HEK293 (cell line): ENCODE results near the gene CDH23.
A peak's percentile ranks its signal among the peaks of the same experiment; 100 is the strongest.

ENCODE experiments used
- CTCF ChIA-PET: fragments of 350-600 bp; formaldehyde crosslinking; extraction: SDS; loops from one replicate; lab custom pipeline; 2021; ENCODE audit warnings: antibody characterized with exemption; lab: Yijun Ruan, JAX
- POLR2A ChIA-PET: fragments of 300-600 bp; formaldehyde crosslinking; extraction: SDS; loops from one replicate; lab custom pipeline; 2020; ENCODE audit warnings: antibody characterized with exemption, inconsistent platforms; lab: Yijun Ruan, JAX
- H3K27ac ChIP-seq: fragments of 200-500 bp; sonication (Bioruptor generic); 2 replicates; pipeline ENCODE4 v1.5.1; 2014; ENCODE audit warnings: low read depth, low read length, control low read depth, inconsistent platforms; ENCODE audit errors: extremely low read depth
- H3K36me3 ChIP-seq, 2 experiments: fragments of 200-500 bp in 1 of 2; sonication (Bioruptor generic) in 1 of 2; 1 replicate in 1 of 2; 2 replicates in 1 of 2; pipeline ENCODE4 v1.5.1; 2014 to 2017; ENCODE audit warnings: inconsistent platforms in 2 of 2, low read length in 2 of 2; ENCODE audit not compliant: control insufficient read depth in 2 of 2, insufficient read depth in 1 of 2
- H3K4me1 ChIP-seq: fragments of 200-500 bp; sonication (Bioruptor generic); 2 replicates; pipeline ENCODE4 v1.5.1; 2014; ENCODE audit warnings: mild to moderate bottlenecking, low read length, inconsistent platforms; ENCODE audit not compliant: control insufficient read depth, insufficient read depth
- H3K4me3 ChIP-seq: 2 replicates; pipeline ENCODE4 v1.5.1; 2011; ENCODE audit warnings: low read depth, mild to moderate bottlenecking, control low read depth, low read length, moderate library complexity
- H3K9me3 ChIP-seq: fragments of 200-500 bp; sonication (Bioruptor generic); 2 replicates; pipeline ENCODE4 v1.5.1; 2014; ENCODE audit warnings: low read depth, low read length, inconsistent platforms; ENCODE audit not compliant: control insufficient read depth, insufficient read depth
- MEIS1 ChIP-seq: sonication (generic); formaldehyde crosslinking; IDR thresholded peaks from 2 replicates; pipeline ENCODE4 v1.8.1; 2022; ENCODE audit warnings: missing genetic modification reagents, mild to moderate bottlenecking, borderline replicate concordance
- PATZ1 ChIP-seq: fragments of 450-650 bp; formaldehyde crosslinking; IDR thresholded peaks from 2 replicates; pipeline ENCODE4 v1.5.1; 2016; ENCODE audit warnings: missing biosample characterization, missing genetic modification characterization
- ZBTB26 ChIP-seq: fragments of 450-650 bp; formaldehyde crosslinking; optimal IDR thresholded peaks from 2 replicates; pipeline ENCODE3; 2016; ENCODE audit warnings: missing biosample characterization, mild to moderate bottlenecking, missing genetic modification characterization
- ZFHX2 ChIP-seq: fragments of 450-650 bp; formaldehyde crosslinking; conservative IDR thresholded peaks from 2 replicates; pipeline ENCODE4 v1.5.1; 2016; ENCODE audit warnings: missing biosample characterization, missing genetic modification characterization
- ZIC2 ChIP-seq: fragments of 450-650 bp; formaldehyde crosslinking; IDR thresholded peaks from 2 replicates; pipeline ENCODE4 v1.5.1; 2016; ENCODE audit warnings: missing biosample characterization, missing genetic modification characterization
- ZNF148 ChIP-seq: fragments of 450-650 bp; formaldehyde crosslinking; IDR thresholded peaks from 2 replicates; pipeline ENCODE4 v1.5.0; 2017; ENCODE audit warnings: missing biosample characterization, missing genetic modification characterization, borderline replicate concordance
- ZNF248 ChIP-seq: fragments of 450-650 bp; formaldehyde crosslinking; IDR thresholded peaks from 2 replicates; pipeline ENCODE4 v1.5.1; 2017; ENCODE audit warnings: missing biosample characterization, missing genetic modification characterization
- ZNF324 ChIP-seq: fragments of 450-650 bp; formaldehyde crosslinking; IDR thresholded peaks from 2 replicates; pipeline ENCODE4 v1.5.1; 2016; ENCODE audit warnings: missing biosample characterization, missing genetic modification characterization
- ZNF341 ChIP-seq: fragments of 450-650 bp; formaldehyde crosslinking; IDR thresholded peaks from 2 replicates; pipeline ENCODE4; 2016; ENCODE audit warnings: low read depth, missing biosample characterization, missing genetic modification characterization
- ZNF37A ChIP-seq: fragments of 450-650 bp; IDR thresholded peaks from 2 replicates; pipeline ENCODE4 v1.5.1; 2018; ENCODE audit warnings: missing biosample characterization, missing genetic modification characterization
- ZSCAN23 ChIP-seq: fragments of 450-650 bp; formaldehyde crosslinking; IDR thresholded peaks from 2 replicates; pipeline ENCODE4 v1.5.1; 2016; ENCODE audit warnings: missing biosample characterization, missing genetic modification characterization

CDH23 gene

GRCh38 chr10:71494980-71495381 is 98.3 kb downstream of the CDH23 start:
- H3K27ac ChIP-seq = no peak overlapping the region
- H3K36me3 ChIP-seq = no peaks in the 10 kb centered on the region
- H3K4me3 ChIP-seq = no peak overlapping the region
- TF ChIP-seq ZSCAN23 (tag by site-specific recombination) (no peak), ZNF248 (tag by site-specific recombination) (no peak), ZNF148 (no peak), PATZ1 (tag by site-specific recombination) (no peak), ZBTB26 (tag by site-specific recombination) (no peak), ZNF324 (no peak)
- POLR2A ChIA-PET = no interaction called here
- H3K9me3 ChIP-seq = no peaks in the 10 kb centered on the region
- H3K4me1 ChIP-seq = 0 out of 2 replicates have a peak, but pooled peaks cover 4% of the 10 kb centered on the region
- CTCF ChIA-PET = interaction anchor here (0.6 to 1.1 kb wide), 2 partner anchors 8 to 292 kb away, joined by 3 to 4 read pairs; no protein-coding TSS in a partner anchor

GRCh38 chr10:71496927-71497762 is 100.4 kb downstream of the CDH23 start:
- H3K36me3 ChIP-seq = no peaks in the 10 kb centered on the region
- CTCF ChIA-PET = interaction anchor here (0.6 to 2.5 kb wide), 3 partner anchors 10 to 182 kb away, joined by 3 to 9 read pairs (median 3); no protein-coding TSS in a partner anchor
- peak; percentile 37; the same call in 1 of the 2 replicates for TF ChIP-seq ZIC2 (tag by site-specific recombination)
- TF ChIP-seq ZNF341 (tag by site-specific recombination) = no peak
- no peak overlapping the region for H3K27ac ChIP-seq
- POLR2A ChIA-PET = interaction anchor here (0.7 kb wide), 1 partner anchor 1088 kb away, joined by 3 read pairs; no protein-coding TSS in a partner anchor
- no peaks in the 10 kb centered on the region for H3K9me3 ChIP-seq
- 0 out of 2 replicates have a peak, but pooled peaks cover 4% of the 10 kb centered on the region for H3K4me1 ChIP-seq
- no peak overlapping the region for H3K4me3 ChIP-seq

GRCh38 chr10:71497763-71498326 is 101.1 kb downstream of the CDH23 start:
- TF ChIP-seq ZNF37A (tag by site-specific recombination) (no peak), MEIS1 (no peak), ZFHX2 (tag by site-specific recombination) (peak; percentile 39)
- no peaks in the 10 kb centered on the region for H3K9me3 ChIP-seq
- POLR2A ChIA-PET = no interaction called here
- no peak overlapping the region for H3K4me3 ChIP-seq
- CTCF ChIA-PET = interaction anchor here (0.6 to 2.5 kb wide), 3 partner anchors 72 to 263 kb away, joined by 3 to 9 read pairs (median 3); no protein-coding TSS in a partner anchor
- H3K4me1 ChIP-seq = 0 out of 2 replicates have a peak, but pooled peaks cover 4% of the 10 kb centered on the region
- H3K36me3 ChIP-seq = no peaks in the 10 kb centered on the region
- H3K27ac ChIP-seq = no peak overlapping the region
